HEK293 (cell line): ENCODE results near the gene IL34.
"Not testable (repeated sequence)": the region's sequence is repeated elsewhere in the genome, so short reads cannot be mapped to it uniquely, and the experiment has no call there.

ENCODE experiments used
- CTCF ChIA-PET: fragments of 350-600 bp; formaldehyde crosslinking; extraction: SDS; loops from one replicate; lab custom pipeline; 2021; ENCODE audit warnings: antibody characterized with exemption; lab: Yijun Ruan, JAX
- POLR2A ChIA-PET: fragments of 300-600 bp; formaldehyde crosslinking; extraction: SDS; loops from one replicate; lab custom pipeline; 2020; ENCODE audit warnings: antibody characterized with exemption, inconsistent platforms; lab: Yijun Ruan, JAX
- H3K27ac ChIP-seq: fragments of 200-500 bp; sonication (Bioruptor generic); 2 replicates; pipeline ENCODE4 v1.5.1; 2014; ENCODE audit warnings: low read depth, low read length, control low read depth, inconsistent platforms; ENCODE audit errors: extremely low read depth
- H3K36me3 ChIP-seq, 2 experiments: fragments of 200-500 bp in 1 of 2; sonication (Bioruptor generic) in 1 of 2; 1 replicate in 1 of 2; 2 replicates in 1 of 2; pipeline ENCODE4 v1.5.1; 2014 to 2017; ENCODE audit warnings: inconsistent platforms in 2 of 2, low read length in 2 of 2; ENCODE audit not compliant: control insufficient read depth in 2 of 2, insufficient read depth in 1 of 2
- H3K4me1 ChIP-seq: fragments of 200-500 bp; sonication (Bioruptor generic); 2 replicates; pipeline ENCODE4 v1.5.1; 2014; ENCODE audit warnings: mild to moderate bottlenecking, low read length, inconsistent platforms; ENCODE audit not compliant: control insufficient read depth, insufficient read depth
- H3K4me3 ChIP-seq: 2 replicates; pipeline ENCODE4 v1.5.1; 2011; ENCODE audit warnings: low read depth, mild to moderate bottlenecking, control low read depth, low read length, moderate library complexity
- H3K9me3 ChIP-seq: fragments of 200-500 bp; sonication (Bioruptor generic); 2 replicates; pipeline ENCODE4 v1.5.1; 2014; ENCODE audit warnings: low read depth, low read length, inconsistent platforms; ENCODE audit not compliant: control insufficient read depth, insufficient read depth
- ELK4 ChIP-seq: IDR thresholded peaks from 2 replicates; pipeline ENCODE4 v1.6.1; 2011; ENCODE audit warnings: mild to moderate bottlenecking, low read depth, low read length, borderline replicate concordance
- HIC1 ChIP-seq: fragments of 450-650 bp; formaldehyde crosslinking; IDR thresholded peaks from 2 replicates; pipeline ENCODE4 v1.5.1; 2016; ENCODE audit warnings: missing biosample characterization, missing genetic modification characterization
- ZIC2 ChIP-seq: fragments of 450-650 bp; formaldehyde crosslinking; IDR thresholded peaks from 2 replicates; pipeline ENCODE4 v1.5.1; 2016; ENCODE audit warnings: missing biosample characterization, missing genetic modification characterization
- ZNF18 ChIP-seq: fragments of 450-650 bp; formaldehyde crosslinking; IDR thresholded peaks from 2 replicates; pipeline ENCODE4 v1.5.1; 2016; ENCODE audit warnings: missing biosample characterization, missing genetic modification characterization
- ZNF223 ChIP-seq: fragments of 450-650 bp; formaldehyde crosslinking; IDR thresholded peaks from 2 replicates; pipeline ENCODE4 v1.5.1; 2016; ENCODE audit warnings: missing biosample characterization, missing genetic modification characterization
- ZNF354C ChIP-seq: fragments of 450-650 bp; formaldehyde crosslinking; IDR thresholded peaks from 2 replicates; pipeline ENCODE4 v1.5.1; 2016; ENCODE audit warnings: missing biosample characterization, missing genetic modification characterization, low read depth, borderline replicate concordance
- ZNF624 ChIP-seq: fragments of 450-650 bp; formaldehyde crosslinking; IDR thresholded peaks from 2 replicates; pipeline ENCODE4 v1.5.1; 2017; ENCODE audit warnings: missing biosample characterization, missing genetic modification characterization
- ZNF677 ChIP-seq: fragments of 450-650 bp; IDR thresholded peaks from 2 replicates; pipeline ENCODE4 v1.5.0; 2018; ENCODE audit warnings: missing biosample characterization, mild to moderate bottlenecking, missing genetic modification characterization, moderate library complexity
- ZSCAN18 ChIP-seq: fragments of 450-650 bp; formaldehyde crosslinking; IDR thresholded peaks from 2 replicates; pipeline ENCODE4 v1.5.1; 2016; ENCODE audit warnings: missing biosample characterization, missing genetic modification characterization
- TF ChIP-seq, protein P1 (sequence below): fragments of 450-650 bp; formaldehyde crosslinking; conservative IDR thresholded peaks from 2 replicates; pipeline ENCODE4 v1.5.1; 2016; ENCODE audit warnings: low read depth, missing biosample characterization, missing genetic modification characterization
- TF ChIP-seq, protein P2 (sequence below): fragments of 450-650 bp; formaldehyde crosslinking; IDR thresholded peaks from 2 replicates; pipeline ENCODE4 v1.5.1; 2016; ENCODE audit warnings: missing biosample characterization, missing genetic modification characterization
- TF ChIP-seq, protein P3 (sequence below): fragments of 450-650 bp; formaldehyde crosslinking; IDR thresholded peaks from 2 replicates; pipeline ENCODE4 v1.5.1; 2017; ENCODE audit warnings: missing biosample characterization, mild to moderate bottlenecking, missing genetic modification characterization, moderate library complexity

The IL34 gene

GRCh38 chr16:70632273-70632672 lies 14.1 kb upstream of the IL34 start:
- Histone ChIP-seq H3K4me1 (no peaks in the 10 kb centered on the region), H3K27ac (no peak overlapping the region), H3K4me3 (no peak overlapping the region), H3K9me3 (no peaks in the 10 kb centered on the region), H3K36me3 (no peaks in the 10 kb centered on the region)
- ChIA-PET POLR2A (no interaction called here), CTCF (interaction anchor here (0.6 kb wide), 1 partner anchor 102 kb away, joined by 3 read pairs; no protein-coding TSS in a partner anchor)
- TF ChIP-seq ZNF677 (tag by site-specific recombination) = no peak
- no peak for TF ChIP-seq HIC1 (tag by site-specific recombination)
- TF ChIP-seq, protein P1, sequence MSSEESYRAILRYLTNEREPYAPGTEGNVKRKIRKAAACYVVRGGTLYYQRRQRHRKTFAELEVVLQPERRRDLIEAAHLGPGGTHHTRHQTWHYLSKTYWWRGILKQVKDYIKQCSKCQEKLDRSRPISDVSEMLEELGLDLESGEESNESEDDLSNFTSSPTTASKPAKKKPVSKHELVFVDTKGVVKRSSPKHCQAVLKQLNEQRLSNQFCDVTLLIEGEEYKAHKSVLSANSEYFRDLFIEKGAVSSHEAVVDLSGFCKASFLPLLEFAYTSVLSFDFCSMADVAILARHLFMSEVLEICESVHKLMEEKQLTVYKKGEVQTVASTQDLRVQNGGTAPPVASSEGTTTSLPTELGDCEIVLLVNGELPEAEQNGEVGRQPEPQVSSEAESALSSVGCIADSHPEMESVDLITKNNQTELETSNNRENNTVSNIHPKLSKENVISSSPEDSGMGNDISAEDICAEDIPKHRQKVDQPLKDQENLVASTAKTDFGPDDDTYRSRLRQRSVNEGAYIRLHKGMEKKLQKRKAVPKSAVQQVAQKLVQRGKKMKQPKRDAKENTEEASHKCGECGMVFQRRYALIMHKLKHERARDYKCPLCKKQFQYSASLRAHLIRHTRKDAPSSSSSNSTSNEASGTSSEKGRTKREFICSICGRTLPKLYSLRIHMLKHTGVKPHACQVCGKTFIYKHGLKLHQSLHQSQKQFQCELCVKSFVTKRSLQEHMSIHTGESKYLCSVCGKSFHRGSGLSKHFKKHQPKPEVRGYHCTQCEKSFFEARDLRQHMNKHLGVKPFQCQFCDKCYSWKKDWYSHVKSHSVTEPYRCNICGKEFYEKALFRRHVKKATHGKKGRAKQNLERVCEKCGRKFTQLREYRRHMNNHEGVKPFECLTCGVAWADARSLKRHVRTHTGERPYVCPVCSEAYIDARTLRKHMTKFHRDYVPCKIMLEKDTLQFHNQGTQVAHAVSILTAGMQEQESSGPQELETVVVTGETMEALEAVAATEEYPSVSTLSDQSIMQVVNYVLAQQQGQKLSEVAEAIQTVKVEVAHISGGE (tag by site-specific recombination) = peak; percentile 94
- no peak for TF ChIP-seq ZNF624 (tag by site-specific recombination)
- TF ChIP-seq ZIC2 (tag by site-specific recombination) = no peak

DNA sequence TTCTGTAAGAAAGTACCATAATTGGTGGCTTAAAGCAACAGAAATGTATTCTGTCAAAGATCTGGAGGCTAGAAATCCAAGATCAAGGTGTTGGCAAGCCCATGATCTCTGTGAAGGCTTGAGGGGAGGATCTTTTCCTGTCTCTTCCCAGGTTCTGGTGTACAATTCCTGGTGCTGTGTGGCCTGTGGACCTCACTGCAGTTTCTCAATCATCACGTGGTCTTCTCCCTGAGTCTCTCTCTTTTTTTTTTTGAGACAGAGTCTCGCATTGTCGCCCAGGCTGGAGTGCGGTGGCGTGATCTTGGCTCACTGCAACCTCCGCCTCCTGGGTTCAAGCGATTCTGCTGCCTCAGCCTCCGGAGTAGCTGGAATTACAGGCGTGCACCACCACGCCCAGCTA lies 12.7 kb upstream of the IL34 start:
- H3K9me3 ChIP-seq, H3K4me1 ChIP-seq, H3K27ac ChIP-seq, H3K4me3 ChIP-seq, POLR2A ChIA-PET, H3K36me3 ChIP-seq: not testable (repeated sequence)
- CTCF ChIA-PET = interaction anchor here (0.7 kb wide), 1 partner anchor 215 kb away, joined by 5 read pairs; no protein-coding TSS in a partner anchor

GRCh38 chr16:70634861-70635260 lies 11.5 kb upstream of the IL34 start:
- ChIA-PET POLR2A (no interaction called here), CTCF (interaction anchor here (0.6 to 1.3 kb wide), 2 partner anchors 20 to 22 kb away, joined by 3 to 6 read pairs; no protein-coding TSS in a partner anchor)
- H3K4me3 ChIP-seq = no peak overlapping the region

More at GRCh38 chr16:70634861-70635260, 11.5 kb upstream of the IL34 start:
- Histone ChIP-seq H3K9me3 (no peaks in the 10 kb centered on the region), H3K36me3 (no peaks in the 10 kb centered on the region)
- TF ChIP-seq ZNF223 (tag by site-specific recombination) (no peak), ZNF354C (tag by site-specific recombination) (no peak), ZSCAN18 (tag by site-specific recombination) (no peak), ZNF18 (tag by site-specific recombination) (no peak), ELK4 (no peak)
- TF ChIP-seq, protein P2, sequence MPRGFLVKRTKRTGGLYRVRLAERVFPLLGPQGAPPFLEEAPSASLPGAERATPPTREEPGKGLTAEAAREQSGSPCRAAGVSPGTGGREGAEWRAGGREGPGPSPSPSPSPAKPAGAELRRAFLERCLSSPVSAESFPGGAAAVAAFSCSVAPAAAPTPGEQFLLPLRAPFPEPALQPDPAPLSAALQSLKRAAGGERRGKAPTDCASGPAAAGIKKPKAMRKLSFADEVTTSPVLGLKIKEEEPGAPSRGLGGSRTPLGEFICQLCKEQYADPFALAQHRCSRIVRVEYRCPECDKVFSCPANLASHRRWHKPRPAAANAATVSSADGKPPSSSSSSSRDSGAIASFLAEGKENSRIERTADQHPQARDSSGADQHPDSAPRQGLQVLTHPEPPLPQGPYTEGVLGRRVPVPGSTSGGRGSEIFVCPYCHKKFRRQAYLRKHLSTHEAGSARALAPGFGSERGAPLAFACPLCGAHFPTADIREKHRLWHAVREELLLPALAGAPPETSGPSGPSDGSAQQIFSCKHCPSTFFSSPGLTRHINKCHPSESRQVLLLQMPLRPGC (tag by site-specific recombination) = no peak
- TF ChIP-seq, protein P3, sequence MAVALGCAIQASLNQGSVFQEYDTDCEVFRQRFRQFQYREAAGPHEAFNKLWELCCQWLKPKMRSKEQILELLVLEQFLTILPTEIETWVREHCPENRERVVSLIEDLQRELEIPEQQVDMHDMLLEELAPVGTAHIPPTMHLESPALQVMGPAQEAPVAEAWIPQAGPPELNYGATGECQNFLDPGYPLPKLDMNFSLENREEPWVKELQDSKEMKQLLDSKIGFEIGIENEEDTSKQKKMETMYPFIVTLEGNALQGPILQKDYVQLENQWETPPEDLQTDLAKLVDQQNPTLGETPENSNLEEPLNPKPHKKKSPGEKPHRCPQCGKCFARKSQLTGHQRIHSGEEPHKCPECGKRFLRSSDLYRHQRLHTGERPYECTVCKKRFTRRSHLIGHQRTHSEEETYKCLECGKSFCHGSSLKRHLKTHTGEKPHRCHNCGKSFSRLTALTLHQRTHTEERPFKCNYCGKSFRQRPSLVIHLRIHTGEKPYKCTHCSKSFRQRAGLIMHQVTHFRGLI (tag by site-specific recombination) = no peak
- TF ChIP-seq, all 188 proteins: peak for 0
- H3K27ac ChIP-seq = no peak overlapping the region
- no peaks in the 10 kb centered on the region for H3K4me1 ChIP-seq
